GM19238 (cell line): ENCODE measurements around the gene ANKRD34C.
"Not testable (repeated sequence)": the region's sequence is repeated elsewhere in the genome, so short reads cannot be mapped to it uniquely, and the experiment has no call there.

Experiments
- DNase-seq: peaks from one replicate; pipeline ENCODE4 v3.0.0; 2011; ENCODE audit warnings: low spot score; ENCODE audit not compliant: insufficient read length

The ANKRD34C gene

GRCh38 chr15:79310985-79311900 lies 28.7 kb downstream of the ANKRD34C start, which contains the start of gene TMED3:
Gene TMED3 (plus strand): TSS chr15:79311112. CDS start chr15:79311250, 138 bp downstream.
- DNase-seq: peak; percentile 98

- DNase-seq: no peak
These were observed 29.5 kb downstream of the ANKRD34C start for GRCh38 chr15:79311901-79312553.

- no peak for DNase-seq
These were observed 31.7 kb downstream of the ANKRD34C start for GRCh38 chr15:79314186-79314585.

- DNase-seq: no peak
These were observed 32.3 kb downstream of the ANKRD34C start for GRCh38 chr15:79314811-79315210.

GRCh38 chr15:79315623-79316328 lies 33.3 kb downstream of the ANKRD34C start:
- no peak for DNase-seq

- no peak for DNase-seq
These were observed 34.3 kb downstream of the ANKRD34C start for GRCh38 chr15:79316864-79317263.

GRCh38 chr15:79319973-79320372 lies 37.5 kb downstream of the ANKRD34C start:
- not testable (repeated sequence) for DNase-seq

- no peak for DNase-seq
These were observed 39.4 kb downstream of the ANKRD34C start for GRCh38 chr15:79321876-79322275.

GRCh38 chr15:79322306-79322705 lies 39.8 kb downstream of the ANKRD34C start:
- no peak for DNase-seq

- no peak for DNase-seq
These were observed 40.4 kb downstream of the ANKRD34C start for GRCh38 chr15:79322945-79323344.

GRCh38 chr15:79329171-79329611 lies 46.7 kb downstream of the ANKRD34C start:
- no peak for DNase-seq
